Stimulated activated CD4-positive, alpha-beta T cell treated with anti-CD3 and anti-CD28 coated beads, TNF-alpha, amount 100 ng/mL, for 48 hours (primary cell): ENCODE results near the gene LNX2.

Source experiments
- DNase-seq, 3 donors: peaks; one replicate each; pipeline ENCODE4 v3.0.0-alpha.2; 2020; ENCODE audit warnings: low read depth in 3 of 3

Gene LNX2

GRCh38 chr13:27562457-27562856 lies 57.9 kb downstream of the LNX2 start:
- no peak for DNase-seq

- no peak for DNase-seq
Observed at GRCh38 chr13:27559719-27560118, 60.6 kb downstream of the LNX2 start.

- DNase-seq: no peak
Observed at GRCh38 chr13:27556109-27556508, 64.2 kb downstream of the LNX2 start.

GRCh38 chr13:27551562-27551961 lies 68.8 kb downstream of the LNX2 start:
- no peak for DNase-seq

GRCh38 chr13:27549406-27549981 lies 70.8 kb downstream of the LNX2 start:
- DNase-seq: no peak

- DNase-seq: no peak
Observed at GRCh38 chr13:27542220-27542619, 78.1 kb downstream of the LNX2 start.

- DNase-seq: no peak
Observed at GRCh38 chr13:27541386-27541785, 78.9 kb downstream of the LNX2 start.

GRCh38 chr13:27536361-27537101 lies 83.8 kb downstream of the LNX2 start:
- no peak for DNase-seq

- no peak for DNase-seq
Observed at GRCh38 chr13:27535546-27535945, 84.8 kb downstream of the LNX2 start.

GRCh38 chr13:27534981-27535380 lies 85.3 kb downstream of the LNX2 start:
- no peak for DNase-seq

GRCh38 chr13:27534108-27534980 lies 86.0 kb downstream of the LNX2 start:
- no peak for DNase-seq

- DNase-seq: peak in 2 of 3 donors; percentile 6 to 36
Observed at GRCh38 chr13:27533155-27533643, 87.1 kb downstream of the LNX2 start.

- DNase-seq: no peak
Observed at GRCh38 chr13:27528908-27529307, 91.4 kb downstream of the LNX2 start.

GRCh38 chr13:27526516-27526915 lies 93.8 kb downstream of the LNX2 start:
- no peak for DNase-seq

GRCh38 chr13:27524981-27525975 lies 95.1 kb downstream of the LNX2 start:
- no peak for DNase-seq

- DNase-seq: no peak
Observed at GRCh38 chr13:27523346-27524073, 96.8 kb downstream of the LNX2 start.

GRCh38 chr13:27522847-27523246 lies 97.5 kb downstream of the LNX2 start:
- no peak for DNase-seq

- no peak for DNase-seq
Observed at GRCh38 chr13:27516103-27516502, 104.2 kb downstream of the LNX2 start.

- DNase-seq: no peak
Observed at GRCh38 chr13:27510082-27510481, 110.2 kb downstream of the LNX2 start.

GRCh38 chr13:27508802-27509201 lies 111.5 kb downstream of the LNX2 start:
- DNase-seq: no peak

GRCh38 chr13:27505792-27506191 lies 114.5 kb downstream of the LNX2 start:
- no peak for DNase-seq
